OCI-LY3 (cell line): Measurements from ENCODE around the gene TRIO.

Experiments
- H2AFZ ChIP-seq: fragments of 200-600, 300-600 bp; shearing (Covaris generic); 2 replicates; pipeline ENCODE4 v1.6.0; 2014; ENCODE audit warnings: antibody characterized with exemption, low read depth, low read length
- H3K27ac ChIP-seq: fragments of 200-600, 300-600 bp; sonication (generic); 2 replicates; pipeline ENCODE4 v1.5.1; 2014; ENCODE audit warnings: mild to moderate bottlenecking, low read length, moderate library complexity, mixed read lengths
- H3K27me3 ChIP-seq: fragments of 200-600, 300-600 bp; sonication (generic); 2 replicates; pipeline ENCODE4 v1.6.1; 2014; ENCODE audit warnings: low read depth, low read length, mixed read lengths
- H3K36me3 ChIP-seq: fragments of 200-600, 300-600 bp; sonication (generic); replicated peaks from 2 replicates; pipeline ENCODE3; 2014; ENCODE audit warnings: low read depth, low read length, mixed read lengths
- H3K4me1 ChIP-seq: fragments of 300-600, 200-600 bp; sonication (generic); 2 replicates; pipeline ENCODE4 v1.6.1; 2014; ENCODE audit warnings: low read length, mixed read lengths
- H3K4me2 ChIP-seq: fragments of 200-600, 300-600 bp; sonication (generic); 2 replicates; pipeline ENCODE4 v1.6.1; 2014; ENCODE audit warnings: low read length, mixed read lengths
- H3K4me3 ChIP-seq: fragments of 300-600, 200-600 bp; sonication (generic); 2 replicates; pipeline ENCODE4 v1.5.1; 2014; ENCODE audit warnings: antibody characterized with exemption, mild to moderate bottlenecking, low read length, moderate library complexity
- H3K79me2 ChIP-seq: fragments of 300-600, 200-600 bp; shearing (Covaris generic); 2 replicates; pipeline ENCODE4 v1.6.1; 2014; ENCODE audit warnings: mild to moderate bottlenecking, low read length, mixed read lengths
- H3K9ac ChIP-seq: fragments of 300-600, 200-600 bp; shearing (Covaris generic); 2 replicates; pipeline ENCODE4 v1.6.0; 2014; ENCODE audit warnings: mild to moderate bottlenecking, low read length, moderate library complexity
- H3K9me3 ChIP-seq: fragments of 200-600, 300-600 bp; shearing (Covaris generic); 2 replicates; pipeline ENCODE4 v1.6.1; 2014; ENCODE audit warnings: low read length, mixed read lengths; ENCODE audit not compliant: insufficient read depth
- H4K20me1 ChIP-seq: fragments of 200-600, 300-600 bp; sonication (generic); 2 replicates; pipeline ENCODE4 v1.6.1; 2016; ENCODE audit warnings: low read length, mixed read lengths; ENCODE audit not compliant: insufficient read depth
- CTCF ChIP-seq: fragments of 200-600, 300-600 bp; sonication (generic); IDR thresholded peaks from 2 replicates; pipeline ENCODE4 v1.5.1; 2014; ENCODE audit warnings: antibody characterized with exemption, low read length, low read depth
- EZH2phosphoT487 ChIP-seq: fragments of 200-600 bp; shearing (Covaris generic); IDR thresholded peaks from 2 replicates; pipeline ENCODE4 v1.6.1; 2018; ENCODE audit warnings: antibody characterized with exemption, mixed run types, low read depth

The TRIO gene

GRCh38 chr5:14557791-14558415 lies 414.8 kb downstream of the TRIO start:
- TF ChIP-seq CTCF: no peak
- TF ChIP-seq EZH2phosphoT487: no peak
- Histone ChIP-seq H4K20me1 (no peaks in the 10 kb centered on the region), H3K9ac (no peak overlapping the region), H3K27ac (no peak overlapping the region), H3K36me3 (no peaks in the 10 kb centered on the region), H3K27me3 (no peaks in the 10 kb centered on the region), H3K4me3 (no peak overlapping the region), H2AFZ (no peak overlapping the region), H3K4me2 (no peak overlapping the region), H3K4me1 (no peaks in the 10 kb centered on the region), H3K9me3 (no peaks in the 10 kb centered on the region), H3K79me2 (no peaks in the 10 kb centered on the region)
